ENCODE results near the gene RAB39A.

RAB39A gene

DNA sequence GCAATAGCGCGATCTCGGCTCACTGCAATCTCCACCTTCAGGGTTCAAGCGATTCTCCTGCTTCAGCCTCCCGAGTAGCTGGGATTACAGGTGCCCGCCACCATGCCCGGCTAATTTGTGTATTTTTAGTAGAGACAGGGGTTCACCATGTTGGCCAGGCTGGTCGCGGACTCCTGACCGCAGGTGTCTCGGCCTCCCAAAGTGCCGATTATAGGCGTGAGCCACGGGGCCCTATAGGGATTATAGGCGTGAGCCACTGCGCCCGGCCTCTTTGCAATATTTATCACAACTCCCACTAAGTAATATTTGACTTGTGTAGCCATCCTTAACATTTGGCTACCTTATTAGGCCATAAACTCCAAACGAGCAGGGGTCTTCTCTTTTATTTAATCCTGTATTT lies 79.6 kb downstream of the RAB39A start:
- DNase-seq (ENCODE audit: extremely low read depth, low read depth), result no peak
- TF ChIP-seq, protein P1, sequence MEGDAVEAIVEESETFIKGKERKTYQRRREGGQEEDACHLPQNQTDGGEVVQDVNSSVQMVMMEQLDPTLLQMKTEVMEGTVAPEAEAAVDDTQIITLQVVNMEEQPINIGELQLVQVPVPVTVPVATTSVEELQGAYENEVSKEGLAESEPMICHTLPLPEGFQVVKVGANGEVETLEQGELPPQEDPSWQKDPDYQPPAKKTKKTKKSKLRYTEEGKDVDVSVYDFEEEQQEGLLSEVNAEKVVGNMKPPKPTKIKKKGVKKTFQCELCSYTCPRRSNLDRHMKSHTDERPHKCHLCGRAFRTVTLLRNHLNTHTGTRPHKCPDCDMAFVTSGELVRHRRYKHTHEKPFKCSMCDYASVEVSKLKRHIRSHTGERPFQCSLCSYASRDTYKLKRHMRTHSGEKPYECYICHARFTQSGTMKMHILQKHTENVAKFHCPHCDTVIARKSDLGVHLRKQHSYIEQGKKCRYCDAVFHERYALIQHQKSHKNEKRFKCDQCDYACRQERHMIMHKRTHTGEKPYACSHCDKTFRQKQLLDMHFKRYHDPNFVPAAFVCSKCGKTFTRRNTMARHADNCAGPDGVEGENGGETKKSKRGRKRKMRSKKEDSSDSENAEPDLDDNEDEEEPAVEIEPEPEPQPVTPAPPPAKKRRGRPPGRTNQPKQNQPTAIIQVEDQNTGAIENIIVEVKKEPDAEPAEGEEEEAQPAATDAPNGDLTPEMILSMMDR (IDR thresholded peaks at IDR 0.05; ENCODE audit: low read depth, low read length, missing control alignments), result no peak
- no peak overlapping the region for H3K4me3 ChIP-seq (replicated peaks; ENCODE audit: low read depth, low read length)

DNA sequence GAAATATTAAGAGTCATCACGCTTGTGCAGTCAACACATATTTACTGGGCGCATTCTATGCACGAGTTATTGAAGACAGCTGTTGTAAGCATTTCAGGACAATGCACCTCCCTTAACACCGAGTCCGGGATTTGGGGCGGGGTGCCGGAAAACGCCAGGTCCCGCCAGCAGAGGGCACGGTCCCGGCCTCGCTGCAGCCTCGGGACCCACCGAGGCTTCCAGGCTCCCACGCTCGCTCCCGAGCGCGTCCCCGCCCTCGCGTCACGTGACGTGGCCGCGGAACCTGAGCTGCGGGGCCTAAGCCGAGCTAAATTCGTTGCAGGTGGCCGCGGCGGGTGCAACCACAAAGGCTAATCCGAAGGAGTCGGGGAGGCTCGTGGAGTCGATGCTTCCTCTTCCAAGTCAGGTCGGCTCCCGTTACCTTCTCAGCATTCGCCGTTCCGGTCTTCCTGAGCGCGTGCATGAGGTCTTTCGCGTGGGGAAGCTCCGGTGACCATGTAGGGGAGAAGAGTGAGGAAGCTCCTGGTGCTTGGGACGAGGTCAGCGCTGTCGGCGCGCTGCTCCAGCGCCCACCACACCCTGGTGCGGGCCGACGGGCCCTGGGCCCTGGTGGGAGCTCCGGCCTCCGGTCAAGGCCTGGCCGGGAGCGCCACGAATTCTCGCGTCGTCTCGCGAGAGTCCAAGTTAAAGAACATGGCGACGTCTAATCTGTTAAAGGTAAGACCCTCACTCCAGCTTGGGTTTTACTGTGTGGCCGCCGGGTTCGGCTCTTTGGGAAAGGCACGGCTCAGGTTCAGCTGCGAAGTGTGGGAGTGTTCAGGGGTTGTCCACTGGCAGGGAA lies 80.6 kb downstream of the RAB39A start, which contains the start of gene CUL5:
Gene CUL5, plus strand, starts transcription at position 243 of the 841 bp plus-strand sequence. Its CDS starts 451 bp downstream, at position 694.
- peak; percentile 76 for DNase-seq (ENCODE audit: extremely low read depth, low read depth)
- H3K4me3 ChIP-seq (replicated peaks; ENCODE audit: low read depth, low read length), result peak within 1 kb of the TSS; percentile 76
- TF ChIP-seq, protein P1 (IDR thresholded peaks at IDR 0.05; ENCODE audit: low read depth, low read length, missing control alignments), result peak; percentile 90

DNA sequence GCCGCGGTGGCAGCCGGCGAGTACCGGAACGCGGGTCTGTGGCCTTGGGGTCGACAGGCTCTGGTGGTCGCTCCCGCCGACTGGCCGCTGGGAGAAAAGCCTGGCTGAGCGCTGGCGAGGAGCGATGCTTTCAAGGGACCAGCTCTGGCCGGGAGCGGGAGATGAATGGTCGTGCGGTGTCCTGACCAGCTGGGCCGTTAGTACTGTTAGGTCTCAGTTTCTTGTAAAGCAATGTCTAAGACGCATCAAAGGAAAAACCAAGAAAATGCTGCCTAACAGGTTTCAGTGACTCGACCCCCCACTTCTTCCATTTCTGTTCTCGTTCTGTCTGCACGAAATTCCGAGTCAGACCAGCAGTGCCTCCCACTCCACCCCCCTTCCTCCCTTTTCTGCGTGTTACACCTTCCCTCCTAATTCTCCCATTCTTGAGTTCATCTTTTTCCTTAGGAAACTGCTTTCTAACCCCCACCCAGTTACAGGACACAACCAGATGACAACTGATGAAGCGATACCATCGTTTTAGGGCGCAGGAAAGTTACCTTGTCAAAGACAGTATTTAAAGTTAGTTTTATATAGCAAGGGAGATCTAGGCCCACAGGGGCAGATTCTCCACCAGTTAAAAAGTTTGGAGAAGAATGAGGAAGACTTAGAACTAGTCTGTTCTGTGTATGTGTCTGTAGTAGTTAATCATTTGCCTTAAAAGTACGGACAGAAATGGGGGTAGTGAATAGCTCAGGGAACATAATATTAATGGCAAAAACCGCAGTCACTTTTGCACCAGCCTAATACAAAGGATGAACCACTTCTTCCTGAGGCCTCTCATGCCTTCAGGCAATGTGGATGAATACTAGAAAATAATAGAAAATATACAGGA lies 81.5 kb downstream of the RAB39A start:
- TF ChIP-seq, protein P1 (IDR thresholded peaks at IDR 0.05; ENCODE audit: low read depth, low read length, missing control alignments), result no peak
- no peak for DNase-seq (ENCODE audit: extremely low read depth, low read depth)

DNA sequence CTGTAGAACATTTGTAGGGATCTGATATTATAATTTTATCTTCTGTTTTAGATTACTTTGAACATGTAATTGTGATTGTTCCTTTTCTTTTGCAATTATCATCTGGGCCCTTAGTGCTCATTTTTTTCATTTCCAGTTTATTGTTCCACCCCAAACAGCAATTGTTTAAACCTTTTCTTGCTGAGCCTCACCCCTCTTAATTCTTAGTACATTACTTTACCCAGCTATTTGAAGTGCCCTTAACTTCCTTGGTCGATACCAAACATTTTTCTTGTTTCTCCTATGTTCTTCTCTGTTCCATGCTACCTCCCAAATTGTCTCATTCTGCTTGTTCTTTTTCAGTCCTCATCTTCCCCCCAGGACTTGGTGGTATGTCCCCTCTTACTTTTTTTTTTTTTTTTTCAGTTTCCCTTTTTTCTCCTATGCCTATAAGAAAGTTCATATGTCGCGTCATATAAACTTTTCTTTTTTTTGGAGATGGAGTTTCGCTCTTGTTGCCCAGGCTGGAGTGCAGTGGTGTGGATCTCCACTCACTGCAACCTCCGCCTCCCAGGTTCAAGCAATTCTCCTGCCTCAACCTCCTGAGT lies 84.0 kb downstream of the RAB39A start:
- H3K4me3 ChIP-seq (replicated peaks; ENCODE audit: low read depth, low read length), result no peak overlapping the region
- TF ChIP-seq, protein P1 (IDR thresholded peaks at IDR 0.05; ENCODE audit: low read depth, low read length, missing control alignments), result no peak
- DNase-seq (ENCODE audit: extremely low read depth, low read depth), result no peak

More for the DNA sequence above, 81.5 kb downstream of the RAB39A start:
- H3K4me3 ChIP-seq (replicated peaks; ENCODE audit: low read depth, low read length), result peak overlapping the region; percentile 76

Measured in HFF-Myc (cell line).